ENCODE data around the gene TRAPPC12. TPM values are rescaled to one million over a fixed set of nuclear protein-coding genes. Genes with fewer than 3 reads are reported as not detected.

The TRAPPC12 gene
- total and polyA plus RNA-seq, 4 experiments from 2014 or later, result 18.0 to 137 (median 94.7) TPM

GRCh38 chr2:3466966-3467365, 87.5 kb downstream of the TRAPPC12 start:
- no peak overlapping the region for H3K4me3 ChIP-seq (ENCODE audit: low read length in 2 of 2)
- Mint-ChIP-seq H3K4me1 (peaks cover 1 to 6% (median 3%) of the 10 kb centered on the region in 4 donors), H3K4me3 (no peak overlapping the region), H3K27me3 (no peaks in the 10 kb centered on the region), H3K9me3 (no peaks in the 10 kb centered on the region), H3K36me3 (peaks cover 59 to 68% of the 10 kb centered on the region in 2 donors), H3K27ac (no peak overlapping the region)
- POLR2A ChIA-PET (ENCODE audit: partially characterized antibody), result no interaction called here
- intact Hi-C loops (cut with micrococcal nuclease), result no loop called here
- H3K4me1 ChIP-seq (ENCODE audit: insufficient read depth, low read length), result peaks cover 1% of the 10 kb centered on the region
- no peak for DNase-seq
- H3K27ac ChIP-seq (ENCODE audit: low read depth, low read length), result no peak overlapping the region
- no peaks in the 10 kb centered on the region for H3K27me3 ChIP-seq (ENCODE audit: insufficient read depth, low read length)
- CTCF ChIA-PET (ENCODE audit: partially characterized antibody), result no interaction called here
- peaks cover 69% of the 10 kb centered on the region for H3K36me3 ChIP-seq (ENCODE audit: insufficient read depth, low read length)
- H3K9me3 ChIP-seq (ENCODE audit: control insufficient read depth in 1 of 2, low read length in 2 of 2), result no peaks in the 10 kb centered on the region

GRCh38 chr2:3467654-3468053, 88.2 kb downstream of the TRAPPC12 start:
- H3K27me3 Mint-ChIP-seq, result no peaks in the 10 kb centered on the region
- H3K36me3 ChIP-seq (ENCODE audit: insufficient read depth, low read length), result peaks cover 75% of the 10 kb centered on the region
- no peak for DNase-seq
- H3K27ac ChIP-seq (ENCODE audit: low read depth, low read length), result no peak overlapping the region
- no peaks in the 10 kb centered on the region for H3K9me3 ChIP-seq (ENCODE audit: control insufficient read depth in 1 of 2, low read length in 2 of 2)
- H3K27ac Mint-ChIP-seq, result peak overlapping the region in 1 of 7 donors; percentile 48
- H3K36me3 Mint-ChIP-seq, result peaks cover 66 to 70% of the 10 kb centered on the region in 2 donors
- H3K9me3 Mint-ChIP-seq, result no peaks in the 10 kb centered on the region
- intact Hi-C loops (cut with micrococcal nuclease), result no loop called here
- peaks cover 0 to 4% (median 0%) of the 10 kb centered on the region in 4 donors for H3K4me1 Mint-ChIP-seq
- CTCF ChIA-PET (ENCODE audit: partially characterized antibody), result no interaction called here
- H3K27me3 ChIP-seq (ENCODE audit: insufficient read depth, low read length), result no peaks in the 10 kb centered on the region
- POLR2A ChIA-PET (ENCODE audit: partially characterized antibody), result no interaction called here
- no peaks in the 10 kb centered on the region for H3K4me1 ChIP-seq (ENCODE audit: insufficient read depth, low read length)
- H3K4me3 Mint-ChIP-seq, result no peak overlapping the region
- H3K4me3 ChIP-seq (ENCODE audit: low read length in 2 of 2), result no peak overlapping the region

GRCh38 chr2:3468296-3468988, 88.9 kb downstream of the TRAPPC12 start:
- Histone ChIP-seq H3K36me3 (ENCODE audit: insufficient read depth, low read length) (peaks cover 75% of the 10 kb centered on the region), H3K4me1 (ENCODE audit: insufficient read depth, low read length) (no peaks in the 10 kb centered on the region), H3K9me3 (ENCODE audit: control insufficient read depth in 1 of 2, low read length in 2 of 2) (no peaks in the 10 kb centered on the region), H3K27me3 (ENCODE audit: insufficient read depth, low read length) (no peaks in the 10 kb centered on the region), H3K4me3 (ENCODE audit: low read length in 2 of 2) (no peak overlapping the region), H3K27ac (ENCODE audit: low read depth, low read length) (no peak overlapping the region)
- H3K27me3 Mint-ChIP-seq, result no peaks in the 10 kb centered on the region
- ChIA-PET POLR2A (ENCODE audit: partially characterized antibody) (no interaction called here), CTCF (ENCODE audit: partially characterized antibody) (no interaction called here)
- no peak overlapping the region for H3K4me3 Mint-ChIP-seq
- H3K36me3 Mint-ChIP-seq, result peaks cover 69 to 75% of the 10 kb centered on the region in 2 donors
- intact Hi-C loops (cut with micrococcal nuclease), result no loop called here
- peak overlapping the region in 1 of 7 donors; percentile 30 for H3K27ac Mint-ChIP-seq
- no peak for DNase-seq
- H3K4me1 Mint-ChIP-seq, result peaks cover 0 to 4% (median 0%) of the 10 kb centered on the region in 4 donors
- no peaks in the 10 kb centered on the region for H3K9me3 Mint-ChIP-seq

GRCh38 chr2:3469486-3469885, 90.0 kb downstream of the TRAPPC12 start:
- peaks cover 78% of the 10 kb centered on the region for H3K36me3 ChIP-seq (ENCODE audit: insufficient read depth, low read length)
- H3K4me3 ChIP-seq (ENCODE audit: low read length in 2 of 2), result no peak overlapping the region
- H3K9me3 ChIP-seq (ENCODE audit: control insufficient read depth in 1 of 2, low read length in 2 of 2), result no peaks in the 10 kb centered on the region
- no peak overlapping the region for H3K4me3 Mint-ChIP-seq
- no peaks in the 10 kb centered on the region for H3K27me3 ChIP-seq (ENCODE audit: insufficient read depth, low read length)
- ChIA-PET POLR2A (ENCODE audit: partially characterized antibody) (interaction anchor here (0.6 kb wide), 1 partner anchor 50 kb away, joined by 3 read pairs; no protein-coding TSS in a partner anchor), CTCF (ENCODE audit: partially characterized antibody) (no interaction called here)
- no peak for DNase-seq
- H3K27me3 Mint-ChIP-seq, result no peaks in the 10 kb centered on the region
- intact Hi-C loops (cut with micrococcal nuclease), result no loop called here
- no peaks in the 10 kb centered on the region for H3K4me1 ChIP-seq (ENCODE audit: insufficient read depth, low read length)
- H3K9me3 Mint-ChIP-seq, result no peaks in the 10 kb centered on the region
- peak overlapping the region in 1 of 7 donors; percentile 72 for H3K27ac Mint-ChIP-seq
- peaks cover 0 to 4% (median 0%) of the 10 kb centered on the region in 4 donors for H3K4me1 Mint-ChIP-seq
- H3K36me3 Mint-ChIP-seq, result peaks cover 70 to 79% of the 10 kb centered on the region in 2 donors
- no peak overlapping the region for H3K27ac ChIP-seq (ENCODE audit: low read depth, low read length)

- no peaks in the 10 kb centered on the region for H3K4me1 ChIP-seq (ENCODE audit: insufficient read depth, low read length)
- Mint-ChIP-seq H3K9me3 (no peaks in the 10 kb centered on the region), H3K4me3 (no peak overlapping the region), H3K27me3 (no peaks in the 10 kb centered on the region), H3K36me3 (peaks cover 66 to 79% of the 10 kb centered on the region in 2 donors), H3K4me1 (peaks cover 0 to 4% (median 0%) of the 10 kb centered on the region in 4 donors), H3K27ac (no peak overlapping the region)
- POLR2A ChIA-PET (ENCODE audit: partially characterized antibody), result interaction anchor here (0.6 kb wide), 1 partner anchor 50 kb away, joined by 3 read pairs; no protein-coding TSS in a partner anchor
- no peaks in the 10 kb centered on the region for H3K27me3 ChIP-seq (ENCODE audit: insufficient read depth, low read length)
- no peak for DNase-seq
- H3K4me3 ChIP-seq (ENCODE audit: low read length in 2 of 2), result no peak overlapping the region
- intact Hi-C loops (cut with micrococcal nuclease), result no loop called here
- H3K36me3 ChIP-seq (ENCODE audit: insufficient read depth, low read length), result peaks cover 75% of the 10 kb centered on the region
- H3K27ac ChIP-seq (ENCODE audit: low read depth, low read length), result no peak overlapping the region
- CTCF ChIA-PET (ENCODE audit: partially characterized antibody), result interaction anchor here (1.3 kb wide), 1 partner anchor 10 kb away, joined by 3 read pairs; no protein-coding TSS in a partner anchor
- no peaks in the 10 kb centered on the region for H3K9me3 ChIP-seq (ENCODE audit: control insufficient read depth in 1 of 2, low read length in 2 of 2)
Observed at GRCh38 chr2:3470166-3470651, 90.7 kb downstream of the TRAPPC12 start.

GRCh38 chr2:3470856-3471737, 91.6 kb downstream of the TRAPPC12 start:
- peaks cover 0 to 4% (median 0%) of the 10 kb centered on the region in 4 donors for H3K4me1 Mint-ChIP-seq
- intact Hi-C loops (cut with micrococcal nuclease), result no loop called here
- DNase-seq, result no peak
- no peaks in the 10 kb centered on the region for H3K9me3 ChIP-seq (ENCODE audit: control insufficient read depth in 1 of 2, low read length in 2 of 2)
- POLR2A ChIA-PET (ENCODE audit: partially characterized antibody), result no interaction called here
- no peak overlapping the region for H3K4me3 Mint-ChIP-seq
- no peak overlapping the region for H3K4me3 ChIP-seq (ENCODE audit: low read length in 2 of 2)
- H3K36me3 ChIP-seq (ENCODE audit: insufficient read depth, low read length), result peaks cover 68% of the 10 kb centered on the region
- H3K36me3 Mint-ChIP-seq, result peaks cover 60 to 74% of the 10 kb centered on the region in 2 donors
- CTCF ChIA-PET (ENCODE audit: partially characterized antibody), result interaction anchor here (1.3 kb wide), 1 partner anchor 11 kb away, joined by 3 read pairs; no protein-coding TSS in a partner anchor
- H3K4me1 ChIP-seq (ENCODE audit: insufficient read depth, low read length), result no peaks in the 10 kb centered on the region
- no peaks in the 10 kb centered on the region for H3K27me3 Mint-ChIP-seq
- no peak overlapping the region for H3K27ac ChIP-seq (ENCODE audit: low read depth, low read length)
- no peaks in the 10 kb centered on the region for H3K27me3 ChIP-seq (ENCODE audit: insufficient read depth, low read length)
- H3K27ac Mint-ChIP-seq, result peak overlapping the region in 2 of 7 donors; percentile 43 to 70
- H3K9me3 Mint-ChIP-seq, result no peaks in the 10 kb centered on the region

GRCh38 chr2:3472296-3472695, 92.8 kb downstream of the TRAPPC12 start:
- intact Hi-C loops (cut with micrococcal nuclease), result no loop called here
- H3K36me3 ChIP-seq (ENCODE audit: insufficient read depth, low read length), result peaks cover 57% of the 10 kb centered on the region
- no peak overlapping the region for H3K27ac ChIP-seq (ENCODE audit: low read depth, low read length)
- Mint-ChIP-seq H3K27ac (peak overlapping the region in 2 of 7 donors; percentile 59 to 83), H3K27me3 (no peaks in the 10 kb centered on the region), H3K4me1 (peaks cover 0 to 4% (median 0%) of the 10 kb centered on the region in 4 donors), H3K9me3 (no peaks in the 10 kb centered on the region), H3K36me3 (peaks cover 56 to 68% of the 10 kb centered on the region in 2 donors), H3K4me3 (no peak overlapping the region)
- ChIA-PET POLR2A (ENCODE audit: partially characterized antibody) (no interaction called here), CTCF (ENCODE audit: partially characterized antibody) (no interaction called here)
- H3K4me1 ChIP-seq (ENCODE audit: insufficient read depth, low read length), result no peaks in the 10 kb centered on the region
- H3K9me3 ChIP-seq (ENCODE audit: control insufficient read depth in 1 of 2, low read length in 2 of 2), result no peaks in the 10 kb centered on the region
- no peak for DNase-seq
- no peak overlapping the region for H3K4me3 ChIP-seq (ENCODE audit: low read length in 2 of 2)
- H3K27me3 ChIP-seq (ENCODE audit: insufficient read depth, low read length), result no peaks in the 10 kb centered on the region
